ENCODE data around the gene SEH1L.

The SEH1L gene

DNA sequence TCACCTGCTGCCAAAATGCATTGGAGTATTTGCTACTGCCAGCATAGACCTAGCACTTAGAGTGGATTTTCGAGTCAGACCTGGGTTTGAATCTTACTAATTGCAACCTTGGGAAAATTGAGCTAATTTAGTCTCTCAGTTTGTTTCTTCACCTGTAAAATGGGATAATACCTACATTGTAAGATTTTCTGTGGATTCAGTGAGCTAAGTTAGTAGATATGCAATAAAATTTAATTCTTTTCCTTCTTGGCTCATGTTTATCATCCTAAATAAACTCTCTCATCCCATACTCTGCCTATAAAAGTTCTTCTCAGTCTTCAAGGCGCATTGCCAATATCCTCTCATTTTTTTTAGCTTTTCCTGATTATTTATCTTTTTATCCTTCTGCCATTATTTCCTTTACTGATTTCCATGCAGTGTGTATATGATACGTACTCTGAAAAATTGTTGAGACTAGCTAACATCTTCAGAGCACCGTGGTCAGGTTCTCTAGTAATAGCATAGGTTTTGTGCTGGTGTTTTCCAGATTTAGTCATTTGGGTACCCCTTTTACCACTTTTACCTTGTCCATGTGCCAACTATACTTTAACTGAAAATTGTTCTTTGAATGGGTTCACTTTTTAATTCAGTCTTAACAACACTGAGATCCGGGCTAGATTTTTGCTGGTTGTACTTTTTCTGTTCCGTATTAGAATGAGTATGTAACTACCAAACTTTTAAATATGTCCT is 50.7 kb downstream of the SEH1L start:
- H3K4me3 ChIP-seq (ENCODE audit: low read length, poor library complexity, severe bottlenecking) = peak overlapping the region; percentile 14
- no peaks in the 10 kb centered on the region for H3F3A ChIP-seq (ENCODE audit: low read depth)
- no peaks in the 10 kb centered on the region for H3K9me3 ChIP-seq (ENCODE audit: insufficient read depth, low read depth, low read length)
- peaks cover 73% of the 10 kb centered on the region for H4K20me1 ChIP-seq (ENCODE audit: insufficient read depth, low read length, poor library complexity, severe bottlenecking)
- peaks cover 42% of the 10 kb centered on the region for H3K4me1 ChIP-seq (ENCODE audit: insufficient read depth, low read length, poor library complexity, severe bottlenecking)
- peaks cover 22% of the 10 kb centered on the region; the same call in 1 of the 2 replicates for H3K36me3 ChIP-seq (ENCODE audit: insufficient read depth, low read length)
- peak overlapping the region; percentile 19 for H3K9ac ChIP-seq (ENCODE audit: low read depth, low read length, poor library complexity, severe bottlenecking)
- H3K4me2 ChIP-seq (ENCODE audit: low read depth, low read length, poor library complexity, severe bottlenecking) = peak overlapping the region; percentile 62
- TF ChIP-seq, protein P1, sequence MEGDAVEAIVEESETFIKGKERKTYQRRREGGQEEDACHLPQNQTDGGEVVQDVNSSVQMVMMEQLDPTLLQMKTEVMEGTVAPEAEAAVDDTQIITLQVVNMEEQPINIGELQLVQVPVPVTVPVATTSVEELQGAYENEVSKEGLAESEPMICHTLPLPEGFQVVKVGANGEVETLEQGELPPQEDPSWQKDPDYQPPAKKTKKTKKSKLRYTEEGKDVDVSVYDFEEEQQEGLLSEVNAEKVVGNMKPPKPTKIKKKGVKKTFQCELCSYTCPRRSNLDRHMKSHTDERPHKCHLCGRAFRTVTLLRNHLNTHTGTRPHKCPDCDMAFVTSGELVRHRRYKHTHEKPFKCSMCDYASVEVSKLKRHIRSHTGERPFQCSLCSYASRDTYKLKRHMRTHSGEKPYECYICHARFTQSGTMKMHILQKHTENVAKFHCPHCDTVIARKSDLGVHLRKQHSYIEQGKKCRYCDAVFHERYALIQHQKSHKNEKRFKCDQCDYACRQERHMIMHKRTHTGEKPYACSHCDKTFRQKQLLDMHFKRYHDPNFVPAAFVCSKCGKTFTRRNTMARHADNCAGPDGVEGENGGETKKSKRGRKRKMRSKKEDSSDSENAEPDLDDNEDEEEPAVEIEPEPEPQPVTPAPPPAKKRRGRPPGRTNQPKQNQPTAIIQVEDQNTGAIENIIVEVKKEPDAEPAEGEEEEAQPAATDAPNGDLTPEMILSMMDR (conservative IDR thresholded peaks at IDR 0.05; ENCODE audit: low read length) = no peak
- no peak for TF ChIP-seq EZH2phosphoT487 (IDR thresholded peaks at IDR 0.05; ENCODE audit: borderline replicate concordance)
- no peaks in the 10 kb centered on the region for H3K27me3 ChIP-seq (ENCODE audit: insufficient read depth, low read length, poor library complexity, severe bottlenecking)
- peaks cover 82% of the 10 kb centered on the region for H3K79me2 ChIP-seq (ENCODE audit: insufficient read depth, low read length)
- no peaks in the 10 kb centered on the region for H3K9me2 ChIP-seq (replicated peaks; ENCODE audit: low read depth, low read length)
- no peak overlapping the region for H2AFZ ChIP-seq (ENCODE audit: low read length)

DNA sequence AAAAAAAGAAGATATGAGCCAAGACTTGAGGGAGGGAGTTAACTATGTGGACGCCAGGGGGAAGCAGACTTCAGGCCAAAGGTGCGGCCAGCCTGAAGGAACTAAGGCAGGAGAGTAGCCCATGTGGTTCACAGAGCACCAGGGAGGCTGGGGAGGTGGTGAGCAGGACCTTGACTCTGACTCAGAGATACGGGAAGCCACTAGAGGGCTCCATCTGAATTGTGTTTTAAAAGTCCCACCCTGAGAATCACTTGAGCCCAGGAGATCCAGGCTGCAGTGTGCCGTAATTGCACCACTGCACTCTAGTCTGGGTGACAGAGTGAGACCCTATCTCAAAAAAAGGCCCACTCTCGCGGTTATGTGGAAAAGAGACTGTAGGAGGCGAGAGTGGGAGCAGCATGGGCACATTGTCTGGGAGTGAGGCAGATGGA is 55.7 kb downstream of the SEH1L start:
- Histone ChIP-seq H3K4me2 (ENCODE audit: low read depth, low read length, poor library complexity, severe bottlenecking) (no peak overlapping the region), H3K79me2 (ENCODE audit: insufficient read depth, low read length) (peaks cover 79% of the 10 kb centered on the region)

DNA sequence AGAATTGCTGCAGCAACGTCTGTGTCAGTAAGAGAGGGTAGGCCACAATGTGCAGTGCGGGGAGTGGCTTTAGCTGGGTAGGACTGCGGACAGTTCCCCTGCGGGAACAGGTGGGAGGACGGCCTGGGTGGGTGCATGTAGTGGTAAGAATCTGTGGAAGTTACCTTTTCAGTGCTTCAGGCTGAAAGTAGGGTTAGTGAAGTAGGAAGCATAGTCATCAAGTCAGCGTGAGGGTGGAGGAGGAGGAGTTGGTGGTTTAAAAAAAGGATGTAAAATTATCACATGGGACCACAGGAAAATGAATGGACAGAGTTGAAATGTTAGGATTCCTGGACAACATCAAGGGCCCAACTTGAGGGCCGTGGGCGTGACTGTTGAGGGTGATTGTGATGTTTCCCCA is 56.6 kb downstream of the SEH1L start:
- no peak for TF ChIP-seq EZH2phosphoT487 (IDR thresholded peaks at IDR 0.05; ENCODE audit: borderline replicate concordance)
- TF ChIP-seq, protein P1 (conservative IDR thresholded peaks at IDR 0.05; ENCODE audit: low read length) = no peak
- Histone ChIP-seq H3K4me1 (ENCODE audit: insufficient read depth, low read length, poor library complexity, severe bottlenecking) (peaks cover under 1% of the 10 kb centered on the region), H3K27me3 (ENCODE audit: insufficient read depth, low read length, poor library complexity, severe bottlenecking) (no peaks in the 10 kb centered on the region), H3K9me2 (replicated peaks; ENCODE audit: low read depth, low read length) (no peaks in the 10 kb centered on the region), H3K9ac (ENCODE audit: low read depth, low read length, poor library complexity, severe bottlenecking) (no peak overlapping the region), H3K4me3 (ENCODE audit: low read length, poor library complexity, severe bottlenecking) (no peak overlapping the region), H3K9me3 (ENCODE audit: insufficient read depth, low read depth, low read length) (no peaks in the 10 kb centered on the region), H2AFZ (ENCODE audit: low read length) (no peak overlapping the region), H3K36me3 (ENCODE audit: insufficient read depth, low read length) (peaks cover 77% of the 10 kb centered on the region), H3K79me2 (ENCODE audit: insufficient read depth, low read length) (peaks cover 69% of the 10 kb centered on the region), H3F3A (ENCODE audit: low read depth) (no peaks in the 10 kb centered on the region), H4K20me1 (ENCODE audit: insufficient read depth, low read length, poor library complexity, severe bottlenecking) (peaks cover 35% of the 10 kb centered on the region), H3K4me2 (ENCODE audit: low read depth, low read length, poor library complexity, severe bottlenecking) (no peak overlapping the region)

More for the DNA sequence above, 55.7 kb downstream of the SEH1L start:
- H3K4me1 ChIP-seq (ENCODE audit: insufficient read depth, low read length, poor library complexity, severe bottlenecking) = peaks cover 6% of the 10 kb centered on the region
- H3F3A ChIP-seq (ENCODE audit: low read depth) = no peaks in the 10 kb centered on the region
- no peak overlapping the region for H3K9ac ChIP-seq (ENCODE audit: low read depth, low read length, poor library complexity, severe bottlenecking)
- peaks cover 44% of the 10 kb centered on the region for H4K20me1 ChIP-seq (ENCODE audit: insufficient read depth, low read length, poor library complexity, severe bottlenecking)
- no peaks in the 10 kb centered on the region for H3K9me3 ChIP-seq (ENCODE audit: insufficient read depth, low read depth, low read length)
- no peak overlapping the region for H2AFZ ChIP-seq (ENCODE audit: low read length)
- peaks cover 68% of the 10 kb centered on the region for H3K36me3 ChIP-seq (ENCODE audit: insufficient read depth, low read length)
- TF ChIP-seq EZH2phosphoT487 (IDR thresholded peaks at IDR 0.05; ENCODE audit: borderline replicate concordance) = no peak
- TF ChIP-seq, protein P1 (conservative IDR thresholded peaks at IDR 0.05; ENCODE audit: low read length) = peak; percentile 60
- H3K27me3 ChIP-seq (ENCODE audit: insufficient read depth, low read length, poor library complexity, severe bottlenecking) = no peaks in the 10 kb centered on the region
- no peaks in the 10 kb centered on the region for H3K9me2 ChIP-seq (replicated peaks; ENCODE audit: low read depth, low read length)
- no peak overlapping the region for H3K4me3 ChIP-seq (ENCODE audit: low read length, poor library complexity, severe bottlenecking)
